Endothelial cell of umbilical vein (primary cell): ENCODE data around the gene ZBTB25. TPM values are rescaled to one million over a fixed set of nuclear protein-coding genes. Genes with fewer than 3 reads are reported as not detected.

Source experiments
- BruUV-seq: library from RNA; stranded (reverse); fragments of 400-500 nt; replicated peaks from 2 replicates; lab custom pipeline; 2021; lab: Mats Ljungman, UMichigan
- CTCF ChIA-PET: fragments of 300-600, 350-600 bp; sonication (Branson Sonifier 250); formaldehyde crosslinking; loops from one replicate; lab custom pipeline; 2021; ENCODE audit warnings: antibody characterized with exemption, inconsistent platforms; lab: Charles Lee
- POLR2A ChIA-PET: fragments of 300-600, 350-600 bp; sonication (Branson Sonifier 250); formaldehyde crosslinking; loops from one replicate; lab custom pipeline; 2021; ENCODE audit warnings: antibody characterized with exemption, inconsistent platforms; lab: Charles Lee
- DNase-seq: peaks from one replicate; pipeline ENCODE4 v3.0.0-alpha.2; 2011; ENCODE audit warnings: low read depth, low spot score
- FAIRE-seq: peaks from 2 replicates; lab custom pipeline; 2011; peaks lifted over from hg19 to GRCh38; lab: Jason Lieb, UNC
- H2AFZ ChIP-seq: 2 replicates; pipeline ENCODE4 v1.6.0; 2012; ENCODE audit warnings: low read depth, low read length, control low read depth, inconsistent platforms
- H3K27ac ChIP-seq: 2 replicates; pipeline ENCODE4 v1.5.1; 2011; ENCODE audit warnings: low read depth, mild to moderate bottlenecking, control low read depth, low read length, moderate library complexity; ENCODE audit not compliant: insufficient read depth
- H3K27me3 ChIP-seq, 2 experiments: 2 replicates each; pipeline versions ENCODE4 v1.6.0 to v1.6.1; 2011; ENCODE audit warnings: low read length in 2 of 2, mixed read lengths in 1 of 2; ENCODE audit not compliant: control insufficient read depth in 2 of 2, insufficient read depth in 2 of 2
- H3K36me3 ChIP-seq, 2 experiments: 2 replicates in 1 of 2; 3 replicates in 1 of 2; pipeline ENCODE4 v1.5.1; 2011; ENCODE audit warnings: low read length in 2 of 2, mild to moderate bottlenecking in 1 of 2, moderate library complexity in 1 of 2; ENCODE audit not compliant: control insufficient read depth in 2 of 2, insufficient read depth in 2 of 2; ENCODE audit errors: extremely low read depth in 1 of 2
- H3K4me1 ChIP-seq: 3 replicates; pipeline ENCODE4 v1.5.1; 2011; ENCODE audit warnings: mild to moderate bottlenecking, low read length; ENCODE audit not compliant: control insufficient read depth, insufficient read depth; ENCODE audit errors: extremely low read depth
- H3K4me2 ChIP-seq: 2 replicates; pipeline ENCODE4 v1.6.1; 2011; ENCODE audit warnings: low read length, control low read depth, mixed read lengths; ENCODE audit not compliant: insufficient read depth
- H3K4me3 ChIP-seq, 3 experiments: fragments of 200-600 bp in 1 of 3; sonication (generic), shearing (Covaris generic) in 1 of 3; replicated peaks in 1 of 3; 2 replicates each; pipeline ENCODE4 v1.5.1; 2011 to 2016; ENCODE audit warnings: control low read depth in 3 of 3, low read length in 3 of 3, mild to moderate bottlenecking in 2 of 3, inconsistent platforms in 1 of 3, low read depth in 1 of 3, moderate library complexity in 1 of 3; ENCODE audit not compliant: insufficient read depth in 1 of 3
- H3K79me2 ChIP-seq: 2 replicates; pipeline ENCODE4 v1.6.0; 2012; ENCODE audit warnings: low read length, inconsistent platforms; ENCODE audit not compliant: control insufficient read depth, insufficient read depth
- H3K9ac ChIP-seq: replicated peaks from 2 replicates; pipeline ENCODE3; 2011; ENCODE audit warnings: low read length, control low read depth; ENCODE audit not compliant: insufficient read depth; ENCODE audit errors: extremely low read depth
- H3K9me1 ChIP-seq: replicated peaks from 3 replicates; pipeline ENCODE4 v1.6.0; 2011; ENCODE audit warnings: mild to moderate bottlenecking, low read length; ENCODE audit not compliant: control insufficient read depth, insufficient read depth; ENCODE audit errors: extremely low read depth
- H3K9me3 ChIP-seq: replicated peaks from 2 replicates; pipeline ENCODE4 v1.5.1; 2012; ENCODE audit warnings: low read length, inconsistent platforms; ENCODE audit not compliant: control insufficient read depth, insufficient read depth
- H4K20me1 ChIP-seq: replicated peaks from 2 replicates; pipeline ENCODE3; 2011; ENCODE audit warnings: mild to moderate bottlenecking, low read length; ENCODE audit not compliant: control insufficient read depth, insufficient read depth; ENCODE audit errors: extremely low read depth
- EZH2 ChIP-seq: IDR thresholded peaks from 2 replicates; pipeline ENCODE4 v1.6.1; 2012; ENCODE audit warnings: borderline replicate concordance, low read depth, mild to moderate bottlenecking, moderate library complexity, low read length, inconsistent platforms; ENCODE audit not compliant: severe bottlenecking
- FOS ChIP-seq: IDR thresholded peaks from 2 replicates; pipeline ENCODE4 v1.6.1; 2011; ENCODE audit warnings: mild to moderate bottlenecking, low read length, moderate library complexity, borderline replicate concordance; ENCODE audit not compliant: insufficient read depth
- GATA2 ChIP-seq: IDR thresholded peaks from 2 replicates; pipeline ENCODE4 v1.7.0; 2011; ENCODE audit warnings: low read depth, mild to moderate bottlenecking, moderate library complexity, mixed read lengths, low read length; ENCODE audit not compliant: insufficient read length, insufficient read depth
- JUN ChIP-seq: IDR thresholded peaks from 2 replicates; pipeline ENCODE4 v1.6.1; 2011; ENCODE audit warnings: borderline replicate concordance, low read depth; ENCODE audit not compliant: insufficient read length, insufficient read depth
- MYC ChIP-seq: IDR thresholded peaks from one replicate; pipeline ENCODE4 v1.6.1; 2011; ENCODE audit warnings: mild to moderate bottlenecking, low read depth, low read length
- POLR2A ChIP-seq: IDR thresholded peaks from 2 replicates; pipeline ENCODE4 v1.6.1; 2012; ENCODE audit warnings: low read depth, mild to moderate bottlenecking, control low read depth, low read length
- POLR2AphosphoS5 ChIP-seq: IDR thresholded peaks from 2 replicates; pipeline ENCODE4 v1.6.1; 2012; ENCODE audit warnings: low read depth, mild to moderate bottlenecking, control low read depth, low read length, moderate library complexity; ENCODE audit not compliant: insufficient read depth
- dilution Hi-C: fragments of 300-500 bp; cut with MboI; formaldehyde crosslinking; loops from one replicate; pipeline ENCODE4 v1.15.0; 2019; ENCODE audit warnings: low sequenced_read_pairs; ENCODE audit not compliant: extremely low pct_ligation_motif_present
- intact Hi-C: fragments of 100-400 bp; cut with micrococcal nuclease; formaldehyde crosslinking; loops from one replicate; pipeline ENCODE4 v1.10.0; 2022
- polyA plus RNA-seq, 4 experiments: library from polyadenylated mRNA; depleted of rRNA in 3 of 4; stranded (reverse) in 3 of 4; unstranded in 1 of 4; fragments of >200 nt; gene quantifications; 2 replicates each; pipeline versions ENCODE4 v1.2.1 to v1.2.3, GENCODE V29; 2011 to 2012; ENCODE audit warnings: missing spikeins in 1 of 4
- total RNA-seq: library from RNA; stranded (reverse); gene quantifications from 2 replicates; pipeline ENCODE4 v1.2.3, GENCODE V29; 2021
- TF ChIP-seq, protein P1 (sequence below), 2 donors: IDR thresholded peaks; 1 replicate in 1 of 2; 2 replicates in 1 of 2; pipeline ENCODE4 v1.5.1; 2011; ENCODE audit warnings: low read length in 2 of 2, mild to moderate bottlenecking in 2 of 2, moderate library complexity in 2 of 2, control low read depth in 1 of 2, inconsistent platforms in 1 of 2, low read depth in 1 of 2; ENCODE audit not compliant: insufficient read depth in 1 of 2; ENCODE audit errors: extremely low read depth in 1 of 2
- TF ChIP-seq, protein P2 (sequence below): IDR thresholded peaks from 2 replicates; pipeline ENCODE4 v1.6.1; 2011; ENCODE audit not compliant: insufficient read depth, insufficient read length

ZBTB25 gene
- total and polyA plus RNA-seq, 2 donors (not counting 3 experiments of a cell fraction or from before 2014, with no cell fraction given), result 3.2 to 7.7 TPM

DNA sequence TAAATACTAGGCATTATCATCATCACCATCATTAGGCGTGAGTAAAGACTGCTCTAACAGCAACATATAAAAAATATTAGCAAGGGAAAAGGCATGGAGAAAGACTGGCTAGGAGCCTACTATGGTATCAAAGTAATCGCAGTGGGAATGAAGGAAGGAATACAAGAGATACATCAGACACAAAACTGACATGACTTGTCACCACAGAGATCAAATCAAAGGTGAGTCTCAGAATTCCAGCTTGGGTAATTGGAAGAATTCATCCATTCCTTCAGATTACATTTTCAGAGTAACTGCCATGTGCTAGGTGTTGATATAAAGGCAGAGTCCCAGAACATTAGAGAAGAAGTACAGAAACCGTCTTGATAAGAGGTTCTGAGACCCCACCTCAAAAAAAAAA lies 10.2 kb downstream of the ZBTB25 start:
- no peak overlapping the region for H3K4me2 ChIP-seq
- no peak for TF ChIP-seq POLR2AphosphoS5
- no peak for TF ChIP-seq POLR2A
- no peak for TF ChIP-seq GATA2
- TF ChIP-seq, protein P1, sequence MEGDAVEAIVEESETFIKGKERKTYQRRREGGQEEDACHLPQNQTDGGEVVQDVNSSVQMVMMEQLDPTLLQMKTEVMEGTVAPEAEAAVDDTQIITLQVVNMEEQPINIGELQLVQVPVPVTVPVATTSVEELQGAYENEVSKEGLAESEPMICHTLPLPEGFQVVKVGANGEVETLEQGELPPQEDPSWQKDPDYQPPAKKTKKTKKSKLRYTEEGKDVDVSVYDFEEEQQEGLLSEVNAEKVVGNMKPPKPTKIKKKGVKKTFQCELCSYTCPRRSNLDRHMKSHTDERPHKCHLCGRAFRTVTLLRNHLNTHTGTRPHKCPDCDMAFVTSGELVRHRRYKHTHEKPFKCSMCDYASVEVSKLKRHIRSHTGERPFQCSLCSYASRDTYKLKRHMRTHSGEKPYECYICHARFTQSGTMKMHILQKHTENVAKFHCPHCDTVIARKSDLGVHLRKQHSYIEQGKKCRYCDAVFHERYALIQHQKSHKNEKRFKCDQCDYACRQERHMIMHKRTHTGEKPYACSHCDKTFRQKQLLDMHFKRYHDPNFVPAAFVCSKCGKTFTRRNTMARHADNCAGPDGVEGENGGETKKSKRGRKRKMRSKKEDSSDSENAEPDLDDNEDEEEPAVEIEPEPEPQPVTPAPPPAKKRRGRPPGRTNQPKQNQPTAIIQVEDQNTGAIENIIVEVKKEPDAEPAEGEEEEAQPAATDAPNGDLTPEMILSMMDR (IDR thresholded peaks at IDR 0.05; ENCODE audit: extremely low read depth in 1 of 2, insufficient read depth in 1 of 2, low read depth in 1 of 2, low read length in 2 of 2), result no peak
- no peak for TF ChIP-seq FOS
- no peak for TF ChIP-seq JUN
- no peak for TF ChIP-seq MYC
- no peak for TF ChIP-seq EZH2
- TF ChIP-seq, protein P2, sequence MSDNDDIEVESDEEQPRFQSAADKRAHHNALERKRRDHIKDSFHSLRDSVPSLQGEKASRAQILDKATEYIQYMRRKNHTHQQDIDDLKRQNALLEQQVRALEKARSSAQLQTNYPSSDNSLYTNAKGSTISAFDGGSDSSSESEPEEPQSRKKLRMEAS, result no peak
- no peaks in the 10 kb centered on the region for H3K9me1 ChIP-seq
- FAIRE-seq (no peak), DNase-seq (no peak)
- CTCF ChIA-PET, result interaction anchor here (0.6 to 2.1 kb wide), 2 partner anchors 10 to 17 kb away, joined by 3 to 8 read pairs; no protein-coding TSS in a partner anchor
- no peaks in the 10 kb centered on the region for H4K20me1 ChIP-seq
- H3K27me3 ChIP-seq, result no peaks in the 10 kb centered on the region
- H3K4me1 ChIP-seq, result no peaks in the 10 kb centered on the region
- no peak overlapping the region for H3K4me3 ChIP-seq
- BruUV-seq, result no TSS peak
- dilution Hi-C loops, result no loop called here
- H3K36me3 ChIP-seq, result no peaks in the 10 kb centered on the region
- no peaks in the 10 kb centered on the region for H3K79me2 ChIP-seq
- intact Hi-C loops, result no loop called here
- no peak overlapping the region for H3K9ac ChIP-seq
- POLR2A ChIA-PET, result no interaction called here
- H3K9me3 ChIP-seq, result no peaks in the 10 kb centered on the region
- no peak overlapping the region for H3K27ac ChIP-seq
- H2AFZ ChIP-seq, result no peak overlapping the region
